C4-2B (cell line): ENCODE results near the gene AKNA.

Source experiments
- H3K27ac ChIP-seq: fragments of 450-650 bp; 2 replicates; pipeline ENCODE4 v1.5.1; 2017
- CTCF ChIP-seq: fragments of 450-650 bp; conservative IDR thresholded peaks from 2 replicates; pipeline ENCODE4 v1.5.1; 2017; ENCODE audit warnings: mild to moderate bottlenecking
- ZFX ChIP-seq: fragments of 450-650 bp; IDR thresholded peaks from 2 replicates; pipeline ENCODE4 v1.6.1; 2017

Gene AKNA

GRCh38 chr9:114285166-114285867, 102.5 kb downstream of the AKNA start:
- no peak overlapping the region for H3K27ac ChIP-seq
- no peak for TF ChIP-seq ZFX
- TF ChIP-seq CTCF = no peak

GRCh38 chr9:114284316-114285060, 103.3 kb downstream of the AKNA start:
- no peak overlapping the region for H3K27ac ChIP-seq
- TF ChIP-seq CTCF (no peak), ZFX (no peak)
